ENCODE data around the gene CTU2.

Gene CTU2

DNA sequence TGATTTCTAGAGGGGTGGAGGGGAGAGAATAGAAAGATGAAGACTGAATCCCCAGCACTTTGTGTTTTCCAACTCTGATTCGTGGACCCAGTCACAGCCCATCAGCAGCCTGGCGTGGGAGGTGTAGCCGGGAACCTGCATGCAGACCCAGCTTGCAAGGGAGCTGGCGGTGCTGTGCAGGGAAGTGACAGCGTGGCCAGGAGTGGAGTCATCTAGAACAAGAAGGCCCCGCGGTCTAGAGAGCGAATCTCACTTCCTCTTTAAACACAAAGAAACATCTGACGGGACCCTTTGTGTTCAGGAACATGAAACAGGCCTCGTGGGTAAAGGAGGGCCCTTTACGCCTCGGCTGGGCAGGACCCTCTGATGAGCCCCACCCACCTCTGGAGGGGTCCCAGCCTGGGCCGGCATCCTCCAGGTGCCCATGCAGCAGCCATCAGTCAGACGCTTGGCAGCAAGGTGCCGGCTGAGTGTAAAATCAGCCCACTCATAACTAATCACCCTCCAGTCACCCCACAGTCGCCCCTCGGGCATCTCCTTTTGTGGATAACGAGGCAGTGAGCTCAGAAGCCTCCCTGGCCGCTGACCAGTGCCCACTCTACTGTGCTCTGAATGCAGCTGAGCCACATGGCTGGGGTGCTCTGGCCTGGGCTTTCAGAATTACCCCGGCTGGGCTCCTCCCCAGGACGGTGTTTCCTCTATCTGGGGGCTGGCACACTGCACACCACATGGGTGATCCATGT, 24.4 kb upstream of the CTU2 start:
- no peak for DNase-seq

DNA sequence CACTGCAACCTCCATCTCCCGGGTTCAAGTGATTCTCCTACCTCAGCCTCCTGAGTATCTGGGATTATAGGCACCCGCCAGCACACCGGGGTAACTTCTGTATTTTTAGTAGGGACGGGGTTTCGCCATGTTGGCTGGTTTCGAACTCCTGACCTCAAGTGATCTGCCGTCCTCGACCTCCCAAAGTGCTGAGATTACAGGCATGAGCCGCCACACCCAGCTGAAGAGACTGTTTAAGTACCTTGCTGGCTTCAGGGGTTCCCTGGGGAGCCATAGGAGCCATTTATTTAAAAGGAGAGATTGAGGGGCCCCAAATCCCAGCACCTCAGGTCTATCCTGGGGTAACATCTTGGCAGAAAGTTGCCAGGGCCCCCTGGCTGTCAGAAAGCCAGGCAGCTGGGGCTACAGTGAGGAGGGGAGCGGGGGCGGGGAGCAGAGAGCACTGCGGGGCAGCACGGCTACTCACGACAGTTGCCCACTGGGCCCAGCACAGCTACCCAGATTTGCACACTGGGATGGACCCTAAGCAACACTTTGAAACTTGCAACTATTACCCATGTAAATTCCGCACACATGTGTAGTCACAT, 21.6 kb upstream of the CTU2 start:
- DNase-seq = peak; percentile 0

DNA sequence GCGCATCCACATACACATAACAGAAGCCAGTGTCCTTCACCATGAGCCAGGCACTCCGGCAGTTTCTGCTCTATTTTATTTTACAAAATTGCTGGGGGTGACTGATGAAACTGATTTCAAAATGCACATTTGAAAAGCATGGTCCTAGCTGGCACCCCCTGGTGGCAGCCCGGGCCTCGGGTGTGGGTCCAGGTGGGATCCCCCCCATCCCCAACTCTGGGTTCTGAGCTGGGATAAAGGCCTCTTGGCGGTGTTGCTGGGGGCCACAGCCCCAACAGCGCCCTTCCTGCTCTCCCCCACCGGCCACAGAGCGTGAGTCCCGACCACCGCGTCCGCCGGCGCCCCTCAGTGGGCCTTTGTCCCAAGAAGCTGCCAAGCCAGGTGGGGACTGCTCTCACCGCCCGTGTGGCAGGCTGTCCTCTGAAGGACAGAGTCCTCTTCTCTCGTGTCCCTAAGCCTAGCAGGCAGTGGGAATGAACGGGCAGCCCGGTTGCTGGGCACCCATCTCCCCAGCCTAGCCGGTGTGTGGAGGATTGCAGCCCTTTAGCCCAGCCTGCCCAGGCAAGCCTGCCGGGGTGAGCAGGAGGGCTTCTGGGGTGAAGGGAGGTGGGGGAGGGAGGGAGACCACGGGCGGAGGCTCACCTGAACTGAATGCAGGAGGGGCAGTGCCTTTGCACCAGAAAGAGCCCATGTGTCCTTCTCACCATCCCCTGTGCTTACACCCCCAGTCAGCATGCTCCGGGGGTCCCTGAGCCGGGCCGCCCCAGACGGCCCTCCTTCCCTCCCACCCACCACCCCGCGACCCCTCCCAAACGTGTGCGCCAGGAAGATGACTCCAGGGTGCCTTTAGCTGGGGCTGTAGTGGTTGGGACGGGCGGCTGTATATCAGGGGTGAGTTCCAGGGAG, 20.9 kb upstream of the CTU2 start:
- DNase-seq = no peak

DNA sequence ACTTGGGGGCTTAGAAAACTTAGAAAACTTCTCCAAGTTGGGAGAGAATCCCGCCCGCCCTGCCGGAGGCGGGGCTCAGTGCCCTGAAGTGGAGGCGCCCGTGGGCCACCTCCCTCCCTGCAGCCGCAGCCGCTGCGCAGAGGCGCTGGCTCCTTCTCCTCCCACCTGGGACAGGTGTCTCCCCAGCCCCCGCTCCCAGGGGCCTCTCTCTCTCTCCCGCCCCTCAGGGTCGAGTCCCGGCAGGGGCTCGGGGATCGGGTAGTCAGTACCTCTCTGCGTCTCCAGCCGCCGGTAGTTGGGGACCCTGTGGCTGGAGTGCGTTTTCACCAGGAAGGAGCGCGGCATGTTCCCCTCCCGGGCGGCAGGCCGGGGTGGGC, 20.3 kb upstream of the CTU2 start:
- peak; percentile 5 for DNase-seq

DNA sequence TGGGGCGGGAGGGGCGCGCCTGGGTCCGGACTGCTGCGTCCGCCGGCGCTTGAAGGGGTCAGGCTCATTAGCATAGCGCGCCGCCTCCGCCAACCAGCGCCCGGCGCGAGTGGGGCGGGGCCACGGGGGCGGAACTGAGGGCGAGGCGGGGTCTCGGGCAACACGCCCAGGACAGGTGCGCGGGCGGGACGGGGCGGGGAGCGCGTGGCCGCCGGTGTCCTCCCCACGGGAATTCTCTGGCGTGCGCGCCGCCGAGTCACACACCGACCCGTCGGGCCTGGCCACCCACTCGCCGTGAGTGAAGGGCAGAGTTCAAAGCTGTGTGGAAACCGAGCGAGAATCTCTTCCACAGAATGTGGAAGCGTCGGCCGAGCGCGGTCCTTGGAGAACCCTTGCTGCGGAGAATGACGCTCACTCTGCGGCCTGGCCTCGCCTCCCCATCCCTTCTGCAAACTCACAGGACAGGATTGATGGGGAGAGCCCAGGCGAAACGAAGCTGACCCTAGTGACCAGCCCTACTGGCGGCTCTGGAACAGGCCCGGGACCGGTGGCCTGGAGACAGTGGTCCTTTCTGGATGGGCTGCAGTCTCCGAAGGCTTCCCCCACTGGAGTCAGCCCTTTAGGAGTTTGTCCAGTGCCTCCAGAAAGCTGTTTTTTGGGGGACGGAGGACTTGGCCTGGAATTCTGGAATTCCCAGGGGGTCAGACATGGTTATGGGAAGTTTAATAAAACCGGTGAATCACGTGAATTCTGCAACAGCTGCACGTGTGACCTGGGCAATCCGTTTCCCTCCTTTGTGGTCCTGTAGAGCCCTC, 19.7 kb upstream of the CTU2 start, which contains the start of gene SNAI3:
SNAI3 (minus strand) TSS at position 69 of the 815 bp plus-strand sequence. CDS start 101 bp downstream, outside the sequence.
- peak; percentile 65 for DNase-seq

DNA sequence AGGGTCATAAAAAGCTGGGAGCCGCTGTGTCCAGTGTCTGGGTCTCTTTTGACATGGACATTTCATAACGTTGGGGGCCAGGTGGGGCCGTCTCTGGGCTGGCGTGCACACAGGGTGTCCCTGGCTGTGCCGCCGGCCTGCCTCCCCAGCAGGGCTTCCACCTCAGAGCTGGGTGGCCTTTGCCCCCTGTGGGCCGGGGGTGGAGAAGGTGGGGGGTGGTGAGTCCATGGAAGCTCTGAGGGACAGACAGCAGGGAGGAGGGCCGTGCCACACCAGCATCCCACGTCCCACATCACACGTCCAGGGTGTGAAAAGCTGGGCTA, 19.1 kb upstream of the CTU2 start:
- DNase-seq = no peak

DNA sequence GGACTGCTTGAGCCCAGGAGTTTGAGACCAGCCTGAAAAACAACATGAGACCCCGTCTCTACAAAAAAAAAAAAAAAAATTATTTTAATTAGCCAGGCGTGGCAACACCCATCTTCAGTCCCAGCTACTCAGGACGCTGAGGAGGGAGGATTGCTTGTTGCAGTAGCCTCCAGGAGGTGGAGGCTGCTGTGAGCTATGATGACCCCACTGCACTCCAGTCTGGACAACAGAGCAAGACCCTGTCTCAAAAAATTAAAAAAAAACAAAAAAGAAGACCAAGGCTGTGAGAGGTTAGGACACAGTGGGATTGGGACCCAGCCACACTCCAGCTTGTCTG, 18.7 kb upstream of the CTU2 start:
- DNase-seq = no peak

DNA sequence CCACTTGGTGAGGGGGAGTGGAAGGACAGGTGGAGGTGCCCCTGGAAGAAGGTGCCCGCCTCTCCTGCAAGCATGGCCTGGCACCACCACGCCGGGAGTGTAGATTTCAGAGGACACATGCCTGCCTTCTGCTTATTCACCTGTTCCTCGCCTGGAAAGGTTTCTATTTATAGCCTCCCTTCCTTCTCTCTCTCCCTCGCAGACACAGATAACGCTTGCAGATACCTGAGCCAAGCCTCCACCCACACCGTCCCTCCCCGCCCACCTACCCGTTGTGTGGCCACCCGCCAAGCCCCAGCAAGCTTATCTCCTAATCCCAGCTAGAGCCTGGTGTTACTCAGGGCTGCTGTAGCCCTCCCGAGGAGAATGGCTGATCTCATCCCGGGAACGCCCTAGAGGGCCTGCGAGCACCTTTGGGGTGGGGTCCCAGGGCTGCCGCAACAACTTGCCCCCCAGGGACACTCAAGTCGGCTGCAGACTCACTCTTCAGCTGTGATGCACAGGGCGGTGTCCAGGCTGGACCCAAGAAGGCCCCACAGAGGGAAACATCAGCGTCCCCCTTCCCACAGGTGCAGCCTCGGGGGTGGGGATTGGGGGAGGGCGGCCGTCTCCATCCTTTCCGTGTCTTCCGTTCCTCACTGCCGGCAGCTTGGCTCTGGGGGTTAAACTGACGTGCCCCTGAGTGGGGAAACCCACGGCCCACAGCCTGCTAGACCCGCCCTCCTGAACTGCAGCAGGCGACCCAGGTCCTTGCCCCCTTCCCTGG, 18.1 kb upstream of the CTU2 start:
- DNase-seq = no peak

DNA sequence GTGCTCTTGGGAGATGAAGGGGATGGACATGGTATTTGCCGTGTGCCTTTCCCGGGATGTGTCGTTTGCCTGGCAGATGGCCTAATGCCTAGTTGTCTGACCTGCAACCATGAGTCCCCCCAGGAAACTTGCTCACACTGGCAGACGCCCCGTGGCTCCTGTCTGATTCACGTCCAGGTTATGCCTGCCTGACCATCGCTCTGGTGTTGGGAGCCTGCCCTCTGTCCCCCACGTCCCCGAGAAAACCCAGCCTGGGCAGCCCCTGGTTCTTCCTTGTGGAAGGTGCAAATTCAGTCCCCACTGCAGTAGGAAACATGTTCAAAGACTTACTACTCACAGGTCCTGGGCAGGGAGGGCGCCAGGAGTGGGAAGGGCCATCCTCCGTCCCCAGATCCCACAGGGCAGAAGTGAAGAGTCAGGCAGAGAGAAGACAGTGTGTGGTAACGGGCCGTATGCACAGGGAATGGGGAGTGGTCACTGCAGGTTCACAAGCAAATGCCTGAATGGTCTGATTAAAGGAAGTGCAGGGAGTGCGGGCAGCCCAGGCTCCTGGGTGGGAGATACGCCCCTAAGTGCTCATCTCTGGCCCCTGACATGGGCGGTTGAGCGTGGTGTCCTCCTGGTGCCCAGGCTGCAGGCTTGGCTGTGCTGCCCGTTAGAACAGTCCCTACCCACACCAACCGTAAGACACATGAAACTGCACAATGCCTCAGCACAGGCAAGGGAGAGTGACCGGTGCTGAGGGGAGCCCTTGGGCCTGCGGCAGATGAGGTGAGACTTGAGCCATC, 15.8 kb upstream of the CTU2 start:
- DNase-seq = no peak

DNA sequence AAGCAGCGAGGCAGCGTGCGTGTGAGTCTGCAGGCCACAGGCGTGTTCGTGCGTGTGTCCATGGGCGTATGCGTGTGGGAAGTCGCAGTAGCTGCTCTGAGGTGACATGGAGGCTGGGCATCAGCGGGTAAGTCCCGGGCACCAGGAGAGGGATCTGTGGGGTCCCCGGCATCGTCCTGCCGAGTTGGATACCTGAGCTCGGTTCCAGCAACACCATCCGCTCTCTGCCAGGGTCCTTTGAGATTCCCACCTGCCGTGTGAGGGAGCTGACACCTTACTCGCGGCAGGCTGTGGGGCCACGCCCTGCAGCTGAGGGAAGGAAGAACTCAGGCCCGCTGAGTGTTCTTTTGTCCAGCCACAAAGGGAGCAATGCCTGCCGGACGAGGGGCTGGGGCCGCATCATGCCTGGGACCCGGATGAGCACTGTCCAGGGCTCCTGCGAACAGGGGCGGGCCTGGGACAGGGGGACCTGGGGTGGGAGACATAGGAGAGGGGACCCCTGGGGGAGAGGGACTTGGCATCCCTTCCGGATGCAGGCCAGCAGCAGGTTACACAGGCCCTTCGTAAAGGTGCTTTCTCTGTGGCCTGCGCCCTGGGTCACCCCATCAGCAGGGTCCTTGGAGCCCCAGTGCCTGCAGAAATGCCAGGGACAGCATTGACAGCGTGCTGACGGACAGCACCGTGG, 15.0 kb upstream of the CTU2 start:
- DNase-seq = no peak

DNA sequence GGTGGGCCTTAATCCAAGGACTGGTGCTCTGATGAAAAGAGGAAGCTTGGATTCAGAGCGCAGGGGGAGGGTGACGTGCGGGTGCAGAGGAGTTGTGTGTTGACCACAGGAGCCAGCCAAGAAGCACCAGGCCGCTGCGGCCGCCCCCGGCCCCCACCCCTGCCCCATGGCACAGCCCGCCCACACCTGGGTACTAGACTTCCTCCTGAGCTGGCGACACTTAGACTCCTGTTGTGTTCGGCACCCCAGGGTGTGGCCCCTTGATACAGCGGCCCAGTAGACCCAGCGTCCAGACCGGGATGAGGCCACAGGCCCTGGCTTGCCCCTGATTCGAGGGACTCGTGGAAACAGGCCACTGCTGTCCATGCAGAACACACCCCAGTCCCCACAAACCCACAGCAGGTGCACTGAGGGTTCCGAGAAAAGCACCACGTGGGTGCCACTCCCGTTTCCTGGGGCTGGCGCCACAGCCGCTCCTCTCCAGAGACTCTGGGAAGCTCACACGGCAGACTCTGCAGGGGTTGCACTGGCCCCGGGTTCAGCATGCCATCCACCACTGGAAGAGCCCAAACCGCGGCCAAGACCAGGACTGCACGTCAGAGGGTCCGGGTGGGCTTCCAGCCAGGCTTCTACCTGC, 14.3 kb upstream of the CTU2 start:
- DNase-seq = no peak

DNA sequence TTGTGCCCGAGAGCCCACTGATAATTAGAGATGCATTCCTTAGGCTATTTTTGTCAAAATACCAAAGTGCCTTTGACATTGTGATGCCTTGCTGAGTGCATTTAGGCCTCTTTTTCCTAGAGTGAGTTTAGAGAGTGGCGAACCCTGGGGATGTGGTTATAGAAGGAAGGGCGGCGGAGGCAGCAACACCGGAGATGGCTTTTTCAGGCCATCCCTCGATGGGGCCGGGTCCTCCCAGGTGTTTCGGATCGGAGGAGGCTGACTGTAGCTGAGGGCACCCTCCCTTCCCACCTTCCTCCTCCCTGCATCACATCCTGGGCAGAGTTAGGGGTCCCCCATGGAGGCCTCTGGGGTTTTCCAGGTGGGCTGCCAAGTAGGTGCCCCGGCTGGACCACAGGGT, 13.4 kb upstream of the CTU2 start:
- DNase-seq = no peak

DNA sequence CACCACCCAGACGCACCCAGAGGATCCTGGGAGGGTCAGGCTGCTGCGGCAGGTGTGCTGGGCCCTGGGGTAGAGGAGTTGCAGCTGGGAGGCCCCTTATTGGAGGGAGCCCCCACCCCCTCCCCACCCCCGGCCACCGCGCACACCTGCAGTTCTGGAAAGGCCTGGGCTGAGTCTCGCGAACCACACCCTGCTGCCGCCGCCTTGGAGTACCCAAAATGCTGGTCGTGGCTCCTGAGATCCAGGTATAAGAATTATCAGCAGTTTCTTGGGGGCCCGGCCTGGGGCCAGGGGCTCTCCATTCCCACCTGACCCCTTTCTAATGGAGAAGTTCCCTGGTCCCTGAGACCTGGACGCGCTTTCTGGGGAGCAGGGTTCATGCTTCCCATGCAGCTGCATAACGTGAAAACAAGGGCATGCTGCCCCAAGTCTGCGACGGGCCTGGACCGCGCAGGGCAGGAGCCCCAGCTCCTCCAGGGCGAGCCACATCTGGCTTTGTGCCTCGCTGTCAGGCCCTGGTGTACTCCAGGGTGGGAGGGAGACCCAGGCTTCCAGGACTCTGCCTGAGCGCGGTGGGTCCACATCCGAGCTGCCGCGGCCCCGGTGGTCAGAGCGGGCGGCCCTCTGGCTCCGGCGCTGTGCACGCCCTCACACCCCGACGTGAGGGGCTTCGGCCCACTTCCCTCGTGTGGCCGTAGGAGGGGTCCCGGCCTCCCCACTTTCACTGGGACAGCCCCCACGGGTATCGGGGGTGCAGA, 12.7 kb upstream of the CTU2 start:
- no peak for DNase-seq

DNA sequence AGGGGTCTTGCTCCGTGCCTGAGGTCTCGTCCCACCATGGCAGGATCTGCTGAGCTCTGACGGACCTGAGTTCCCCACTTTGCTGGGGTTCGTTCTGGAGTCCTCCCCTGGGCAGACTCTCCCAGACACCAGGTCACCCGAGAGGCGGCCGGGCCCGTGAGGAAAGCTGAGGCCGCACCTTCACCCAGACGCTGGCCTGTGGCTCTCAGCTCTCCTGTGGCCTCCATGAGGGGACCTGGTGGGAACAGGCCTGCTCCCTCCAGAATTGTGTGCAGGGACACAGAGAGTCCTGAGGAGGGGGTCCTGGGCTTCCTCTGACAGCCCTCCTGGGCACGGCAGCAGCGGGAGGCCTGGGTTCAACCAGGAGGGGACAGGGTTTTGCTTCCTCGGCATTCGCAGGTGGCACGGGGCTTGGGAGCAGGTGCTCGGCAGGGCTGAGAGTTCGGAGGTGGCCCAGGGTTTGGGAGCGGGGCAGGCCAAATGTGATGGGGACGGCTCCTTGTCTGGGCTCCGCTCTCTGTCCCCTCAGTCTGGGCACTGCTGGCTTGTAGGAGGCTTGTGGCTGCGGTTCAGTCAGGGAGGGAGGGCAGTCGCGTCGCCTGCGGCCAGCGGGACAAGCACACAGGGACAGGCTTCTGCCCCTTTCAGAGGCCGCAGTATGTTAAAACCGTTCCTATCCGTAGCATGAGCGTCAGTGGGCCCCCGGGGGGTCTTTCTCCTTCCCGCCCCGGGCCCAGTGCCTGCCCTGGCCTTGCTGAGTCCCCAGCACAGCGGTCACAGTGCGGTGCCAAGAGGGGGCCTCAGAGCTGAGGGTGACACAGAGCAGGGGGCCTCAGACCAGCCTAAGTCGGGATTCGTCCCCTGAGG, 11.8 kb upstream of the CTU2 start:
- no peak for DNase-seq

DNA sequence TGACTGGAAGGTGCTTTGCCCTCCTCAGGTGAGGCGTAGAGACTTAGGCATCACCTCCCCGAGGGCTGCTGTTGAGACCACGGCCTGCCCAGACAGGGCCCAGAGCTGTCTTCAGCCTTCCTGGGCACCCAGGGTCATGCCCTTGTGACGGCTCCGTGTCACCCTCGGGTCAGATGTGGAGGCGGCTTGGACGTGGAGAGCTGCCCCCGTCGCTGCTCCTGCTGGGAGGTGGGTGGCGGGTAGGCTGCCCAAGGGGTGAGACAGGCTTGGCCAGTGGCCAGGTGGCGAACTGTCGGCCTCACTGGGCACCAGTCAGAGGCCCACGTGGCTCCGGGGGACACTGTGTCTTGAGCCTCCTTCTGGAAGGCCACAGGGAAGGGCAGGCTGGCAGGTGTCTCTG, 11.1 kb upstream of the CTU2 start:
- no peak for DNase-seq

DNA sequence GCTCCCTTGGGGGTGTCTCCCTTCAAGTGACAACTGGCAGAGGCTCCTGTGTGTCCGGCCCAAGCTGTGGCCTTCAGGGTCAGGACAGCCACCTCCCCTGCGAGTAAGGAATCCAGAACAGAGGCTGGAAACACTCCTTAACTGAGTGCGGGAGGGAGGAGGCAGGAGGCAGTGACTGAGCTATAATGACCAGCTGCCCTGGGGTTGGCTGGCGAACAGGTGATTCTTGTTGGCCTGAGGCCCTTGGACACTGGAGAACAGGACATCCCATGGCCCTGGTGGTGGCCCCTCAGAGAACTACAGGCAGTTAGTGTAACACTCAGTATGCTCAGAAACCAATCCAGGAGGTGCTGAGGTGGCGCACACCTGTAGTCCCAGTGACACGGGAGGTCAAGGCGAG, 10.6 kb upstream of the CTU2 start:
- no peak for DNase-seq

DNA sequence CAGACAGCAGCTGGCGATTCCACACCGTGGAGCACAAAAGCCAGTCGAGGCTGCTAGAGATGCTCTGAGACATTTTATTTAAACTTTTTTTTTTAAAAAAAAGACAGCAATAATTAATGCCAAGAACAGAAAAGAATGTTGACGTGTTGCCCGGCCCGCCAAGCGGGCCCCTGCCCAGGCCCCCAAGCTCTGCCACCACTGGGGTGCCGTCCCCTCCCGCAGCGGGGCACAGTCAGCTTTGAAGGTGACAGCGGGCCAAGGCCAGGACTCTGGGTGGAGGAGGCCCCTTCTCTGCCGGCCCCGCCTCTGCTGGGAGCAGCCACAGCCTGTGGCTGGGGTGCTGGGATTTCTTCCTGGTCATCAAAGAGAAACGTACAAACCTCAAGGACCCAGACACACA, 9.9 kb upstream of the CTU2 start:
- DNase-seq = no peak

DNA sequence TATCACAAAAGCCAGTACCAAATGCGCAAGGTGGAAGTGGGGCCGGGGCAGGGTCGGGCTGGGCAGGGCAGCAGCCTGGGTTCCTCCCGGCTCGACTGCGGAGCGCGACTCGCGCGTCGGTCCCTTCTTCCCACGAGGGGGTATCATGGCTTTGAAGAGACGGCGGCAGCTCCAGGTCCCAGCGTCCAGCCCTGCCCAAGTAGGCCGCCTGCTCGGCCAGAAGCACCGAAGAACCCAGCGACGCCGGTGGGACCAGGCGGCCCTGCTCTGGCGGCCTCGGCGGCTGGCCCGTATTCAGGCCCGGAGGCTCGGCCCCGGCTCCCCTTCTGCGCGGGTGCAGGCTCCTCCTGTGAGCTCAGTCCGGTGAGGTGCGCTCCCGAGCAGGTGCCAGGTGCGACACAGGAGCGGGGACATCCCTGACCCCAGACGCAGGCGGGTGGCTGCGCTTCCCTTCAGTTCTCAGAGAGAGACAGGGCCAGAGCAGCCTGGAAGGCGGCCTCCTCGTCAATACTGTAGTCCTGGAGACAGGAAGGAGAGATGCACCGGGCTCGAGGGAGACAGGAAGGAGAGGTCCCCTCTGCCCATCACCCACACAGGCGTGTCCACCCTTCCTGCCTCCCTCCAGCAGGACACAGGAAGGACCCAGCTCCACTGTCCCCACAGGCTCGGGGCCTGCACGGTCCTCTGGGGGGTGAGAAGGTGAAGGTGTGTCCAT, 9.0 kb upstream of the CTU2 start:
- no peak for DNase-seq

All from NCI-H774 (cell line).